ENCODE measurements around the gene CGRRF1. TPM values are rescaled to one million over a fixed set of nuclear protein-coding genes. Genes with fewer than 3 reads are reported as not detected.

CGRRF1 gene
- total and polyA plus RNA-seq, 9 of the 15 experiments (the other 6 are each of a cell fraction or from before 2014, with no cell fraction given) = 2.8 to 15.8 (median 4.6) TPM

GRCh38 chr14:54489731-54490444, 19.8 kb upstream of the CGRRF1 start:
- 32% methylated on average over 2 of the region's 4 CpGs for WGBS (ENCODE audit: insufficient coverage, low coverage, missing lambda C conversion rate)
- no peak for FAIRE-seq
- H3K79me2 ChIP-seq (ENCODE audit: control insufficient read depth, insufficient read depth, low read length) = peaks cover 27% of the 10 kb centered on the region
- peak overlapping the region; percentile 98 for H2AFZ ChIP-seq (ENCODE audit: low read depth, low read length)
- H3K27me3 ChIP-seq (ENCODE audit: control insufficient read depth in 2 of 2, insufficient read depth in 2 of 2, low read length in 2 of 2) = no peaks in the 10 kb centered on the region
- ATAC-seq = no peak
- H3K27ac ChIP-seq (ENCODE audit: extremely low read depth, low read depth, low read length) = peak overlapping the region; percentile 82; the same call in 2 of the 3 replicates
- no peaks in the 10 kb centered on the region for H4K20me1 ChIP-seq (replicated peaks; ENCODE audit: control insufficient read depth, insufficient read depth, low read length)
- DNase-seq (ENCODE audit: extremely low read depth in 1 of 4, low spot score in 3 of 4) = peak in 2 of 4 experiments; percentile 6 to 30
- peak overlapping the region; percentile 88 for H3K4me3 ChIP-seq
- in situ Hi-C loops (cut with MboI) (no loop called here), intact Hi-C loops (cut with micrococcal nuclease) (loop anchor here (2.0 to 10.0 kb wide), 2 partner anchors 49 to 125 kb away; partner anchors contain the start of gene CNIH1)
- peaks cover 9 to 22% of the 10 kb centered on the region in 2 experiments for H3K4me1 ChIP-seq (replicated peaks in 1 of 2; ENCODE audit: control insufficient read depth in 2 of 2, insufficient read depth in 2 of 2, low read length in 2 of 2)
- no peaks in the 10 kb centered on the region for H3K9me3 ChIP-seq (replicated peaks; ENCODE audit: control insufficient read depth, insufficient read depth, low read depth, low read length)
- BruUV-seq (replicated peaks) = no TSS peak
- ChIA-PET POLR2A (no interaction called here), CTCF (ENCODE audit: low intra/inter-chr PET ratio) (no interaction called here)
- H3K36me3 ChIP-seq (ENCODE audit: control insufficient read depth, insufficient read depth, low read length) = no peaks in the 10 kb centered on the region
- peak overlapping the region; percentile 70 to 81; a peak in 3 of 4 replicates for H3K9ac ChIP-seq (ENCODE audit: insufficient read depth in 1 of 2, low read depth in 2 of 2, low read length in 2 of 2)
- H3K9me1 ChIP-seq (ENCODE audit: control insufficient read depth, insufficient read depth, low read length) = no peaks in the 10 kb centered on the region
- H3K4me2 ChIP-seq (ENCODE audit: insufficient read depth, low read length) = peak overlapping the region; percentile 89
- TF ChIP-seq FOS (IDR thresholded peaks at IDR 0.05; ENCODE audit: extremely low read depth, insufficient read length) (no peak), NR2F6 (CRISPR knock-in tag; IDR thresholded peaks at IDR 0.05) (no peak), ZNF41 (CRISPR knock-in tag; conservative IDR thresholded peaks at IDR 0.05) (no peak), RNF219 (CRISPR knock-in tag; IDR thresholded peaks at IDR 0.05) (no peak), ZNF407 (IDR thresholded peaks at IDR 0.05; ENCODE audit: low read depth) (no peak), FOXA3 (CRISPR knock-in tag; conservative IDR thresholded peaks at IDR 0.05 in 1 of 2, IDR thresholded peaks at IDR 0.05 in 1 of 2) (0 out of 4 replicates have a peak, but pooled peaks of 1 of the 2 experiments have one; percentile 18), BMI1 (IDR thresholded peaks at IDR 0.05; ENCODE audit: low read length) (no peak), ZBTB26 (CRISPR knock-in tag; IDR thresholded peaks at IDR 0.05) (no peak), RBM22 (IDR thresholded peaks at IDR 0.05; ENCODE audit: low read depth, low read length, poor library complexity, severe bottlenecking) (no peak)

Data from K562 (cell line).